ENCODE measurements around the gene ARHGAP40. TPM values are rescaled to one million over a fixed set of nuclear protein-coding genes. Genes with fewer than 3 reads are reported as not detected.

ARHGAP40 gene
- total and polyA plus RNA-seq, 2 of the 8 experiments (the other 6 are each of a cell fraction or from before 2014, with no cell fraction given) = 0.74 to 1.4 TPM

DNA sequence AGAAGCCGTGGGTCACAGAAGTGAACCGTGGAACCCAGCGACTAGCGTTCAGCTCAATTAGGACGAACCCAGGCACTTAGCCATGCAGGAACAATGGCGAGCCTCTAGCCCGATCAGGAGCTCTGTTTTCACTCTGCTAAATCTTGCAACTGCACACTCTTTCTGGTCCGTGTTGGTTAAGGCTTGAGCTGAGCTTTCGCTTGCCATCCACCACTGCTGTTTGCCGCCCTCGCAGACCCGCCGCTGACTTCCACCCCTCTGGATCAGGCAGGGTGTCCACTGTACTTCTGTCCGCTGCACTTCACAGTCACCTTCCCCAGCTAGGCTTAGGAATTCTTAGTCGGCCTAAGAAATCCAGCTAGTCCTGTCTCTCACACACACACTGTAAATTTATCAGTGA lies 96.9 kb downstream of the ARHGAP40 start:
- Histone ChIP-seq H2BK15ac (ENCODE audit: low read length) (no peak overlapping the region), H3K56ac (replicated peaks; ENCODE audit: insufficient read length, low read depth, low read length) (no peak overlapping the region), H2BK12ac (ENCODE audit: low read depth, low read length) (no peak overlapping the region), H3K14ac (ENCODE audit: insufficient read length) (no peak overlapping the region), H3K23ac (ENCODE audit: insufficient read length) (no peak overlapping the region), H3K9me3 (ENCODE audit: insufficient read depth in 2 of 2, low read depth in 1 of 2, low read length in 1 of 2) (no peaks in the 10 kb centered on the region), H3K27ac (ENCODE audit: low read depth, low read length) (no peak overlapping the region), H3K23me2 (ENCODE audit: low read depth, low read length) (no peaks in the 10 kb centered on the region), H3K4me3 (ENCODE audit: extremely low read depth in 1 of 4, insufficient read depth in 2 of 4, low read depth in 3 of 4, low read length in 4 of 4) (no peak overlapping the region), H3K79me1 (ENCODE audit: low read depth, low read length) (no peaks in the 10 kb centered on the region), H3K36me3 (ENCODE audit: control insufficient read depth in 2 of 4, insufficient read depth in 4 of 4, low read length in 3 of 4) (no peaks in the 10 kb centered on the region), H3K18ac (ENCODE audit: extremely low read depth, low read length) (no peak overlapping the region), H4K8ac (ENCODE audit: extremely low read depth, insufficient read depth, low read length) (no peak overlapping the region), H4K91ac (replicated peaks; ENCODE audit: insufficient read length, low read length) (no peak overlapping the region), H2BK5ac (ENCODE audit: low read depth, low read length) (no peak overlapping the region), H3K4ac (replicated peaks; ENCODE audit: insufficient read length, low read depth, low read length) (no peak overlapping the region), H2BK120ac (replicated peaks; ENCODE audit: low read depth, low read length) (no peak overlapping the region), H2AK5ac (ENCODE audit: low read depth, low read length) (no peak overlapping the region), H3K27me3 (replicated peaks in 1 of 4; ENCODE audit: control insufficient read depth in 3 of 4, extremely low read depth in 1 of 4, insufficient read depth in 3 of 4, low read length in 3 of 4) (no peaks in the 10 kb centered on the region; a peak in 1 of 7 replicates), H3K9ac (replicated peaks in 1 of 4; ENCODE audit: extremely low read depth in 1 of 4, low read depth in 3 of 4, low read length in 3 of 4) (no peak overlapping the region), H4K20me1 (replicated peaks in 1 of 2; ENCODE audit: control insufficient read depth in 1 of 2, insufficient read depth in 2 of 2, low read length in 2 of 2) (no peaks in the 10 kb centered on the region), H4K5ac (ENCODE audit: insufficient read length, low read depth, low read length) (no peak overlapping the region), H2BK20ac (ENCODE audit: low read length) (no peak overlapping the region), H3K4me1 (replicated peaks in 1 of 4; ENCODE audit: control insufficient read depth in 3 of 4, insufficient read depth in 4 of 4, low read length in 3 of 4) (no peaks in the 10 kb centered on the region), H3K4me2 (ENCODE audit: insufficient read depth in 1 of 2, low read depth in 2 of 2, low read length in 2 of 2) (no peak overlapping the region), H3K79me2 (ENCODE audit: control insufficient read depth in 1 of 2, insufficient read depth in 2 of 2, low read length in 2 of 2) (no peaks in the 10 kb centered on the region), H2AFZ (ENCODE audit: low read length) (no peak overlapping the region)
- WGBS, 2 experiments (ENCODE audit: extremely low coverage in 1 of 2, insufficient coverage in 1 of 2, insufficient read length in 1 of 2, insufficient replicate concordance in 2 of 2, low coverage in 1 of 2, low lambda C conversion rate in 2 of 2, missing lambda C conversion rate in 1 of 2) = 83% methylated on average over 15 of the region's 15 CpGs; no CpG with 5 or more reads in 1 of the 2 experiments
- TF ChIP-seq SP2 (IDR thresholded peaks at IDR 0.05; ENCODE audit: low read length) (no peak), RXRA (IDR thresholded peaks at IDR 0.05; ENCODE audit: insufficient read depth, low read depth, low read length) (no peak), SAP30 (IDR thresholded peaks at IDR 0.05; ENCODE audit: insufficient read depth, insufficient replicate concordance, low read length) (no peak), JUND (IDR thresholded peaks at IDR 0.05; ENCODE audit: low read length) (no peak), RFX5 (IDR thresholded peaks at IDR 0.05; ENCODE audit: borderline replicate concordance, low read depth, low read length) (no peak), ASH2L (IDR thresholded peaks at IDR 0.05; ENCODE audit: low read length) (no peak), TBP (IDR thresholded peaks at IDR 0.05; ENCODE audit: low read depth, low read length) (no peak), RBBP5 (IDR thresholded peaks at IDR 0.05; ENCODE audit: borderline replicate concordance, low read depth, low read length) (no peak), HDAC6 (IDR thresholded peaks at IDR 0.05; ENCODE audit: low read depth, low read length) (no peak), TAF1 (IDR thresholded peaks at IDR 0.05; ENCODE audit: low read depth, low read length) (no peak), SUZ12 (IDR thresholded peaks at IDR 0.05; ENCODE audit: low read length) (no peak), CBX8 (IDR thresholded peaks at IDR 0.05; ENCODE audit: borderline replicate concordance, low read depth, low read length) (no peak), FOSL1 (IDR thresholded peaks at IDR 0.05; ENCODE audit: insufficient read depth, low read depth, low read length) (no peak)
- TF ChIP-seq, protein P1, sequence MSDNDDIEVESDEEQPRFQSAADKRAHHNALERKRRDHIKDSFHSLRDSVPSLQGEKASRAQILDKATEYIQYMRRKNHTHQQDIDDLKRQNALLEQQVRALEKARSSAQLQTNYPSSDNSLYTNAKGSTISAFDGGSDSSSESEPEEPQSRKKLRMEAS (IDR thresholded peaks at IDR 0.05) = no peak
- CTCF ChIA-PET (ENCODE audit: partially characterized antibody) = interaction anchor here (0.5 to 2.3 kb wide), 11 partner anchors 8 to 1761 kb away, joined by 3 to 10 read pairs (median 5); partner anchors contain the start of gene SLC32A1
- DNase-seq (ENCODE audit: low read depth in 1 of 2, low spot score in 2 of 2) = no peak
- POLR2A ChIA-PET (ENCODE audit: partially characterized antibody) = no interaction called here
- no peak for FAIRE-seq

All from H1 (cell line).